22Rv1 (cell line): Measurements from ENCODE around the gene DIP2C.
"Not testable (repeated sequence)": the region's sequence is repeated elsewhere in the genome, so short reads cannot be mapped to it uniquely, and the experiment has no call there.

Experiments
- CTCF ChIP-seq: fragments of 450-650 bp; IDR thresholded peaks from 2 replicates; pipeline ENCODE4 v1.5.1; 2017; ENCODE audit warnings: mild to moderate bottlenecking
- ZFX ChIP-seq: fragments of 450-650 bp; IDR thresholded peaks from 2 replicates; pipeline ENCODE4 v1.6.1; 2017; ENCODE audit warnings: antibody characterized with exemption, borderline replicate concordance

GRCh38 chr10:596131-596530 is 93.3 kb downstream of the DIP2C start:
- not testable (repeated sequence) for TF ChIP-seq CTCF, ZFX
